ENCODE data around the gene ACTRT3. TPM values are rescaled to one million over a fixed set of nuclear protein-coding genes. Genes with fewer than 3 reads are reported as not detected.

Gene ACTRT3
- 0.24 TPM in 1 of 2 replicates, not detected in the other for total RNA-seq (2014; rRNA removed; shearing (Covaris generic))
- 0.04 TPM in 1 of 2 replicates, not detected in the other for polyA plus RNA-seq (2015; cell fraction: cytosol; rRNA removed)
- 0.38 TPM in 1 of 2 replicates, not detected in the other for polyA plus RNA-seq (2015; cell fraction: nucleus; rRNA removed)

GRCh38 chr3:169769287-169770181 lies at the start of gene ACTRT3:
Gene ACTRT3 (minus strand): TSS chr3:169769561. CDS start chr3:169769520, 41 bp downstream.
- in situ Hi-C loops (cut with HindIII; ENCODE audit: low pct_unique_long_range_greater_than_20kb, low sequenced_read_pairs) = no loop called here
- peak; percentile 18 for DNase-seq (ENCODE audit: low read depth, low spot score)

DNA sequence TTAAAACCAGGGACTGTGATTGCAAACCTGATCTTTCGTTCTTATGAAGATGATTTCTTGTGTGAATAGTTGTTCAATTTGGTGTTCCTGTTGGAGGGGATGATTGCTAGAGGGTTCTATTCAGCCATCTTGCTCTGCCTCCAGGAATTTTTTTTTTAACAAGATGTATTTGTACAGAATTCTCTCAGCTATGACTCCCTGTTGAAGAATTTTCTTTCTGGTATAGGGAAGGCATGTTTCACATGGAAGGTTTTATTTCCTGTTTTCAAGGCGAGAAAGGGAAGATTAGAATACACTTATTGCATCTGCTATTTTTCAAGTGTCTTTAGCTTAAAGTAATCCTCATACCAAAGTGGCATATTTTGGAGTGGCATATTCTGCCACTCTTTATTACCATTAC lies 49.0 kb upstream of the ACTRT3 start:
- in situ Hi-C loops (cut with HindIII; ENCODE audit: low pct_unique_long_range_greater_than_20kb, low sequenced_read_pairs) = no loop called here
- DNase-seq (ENCODE audit: low read depth, low spot score) = no peak

DNA sequence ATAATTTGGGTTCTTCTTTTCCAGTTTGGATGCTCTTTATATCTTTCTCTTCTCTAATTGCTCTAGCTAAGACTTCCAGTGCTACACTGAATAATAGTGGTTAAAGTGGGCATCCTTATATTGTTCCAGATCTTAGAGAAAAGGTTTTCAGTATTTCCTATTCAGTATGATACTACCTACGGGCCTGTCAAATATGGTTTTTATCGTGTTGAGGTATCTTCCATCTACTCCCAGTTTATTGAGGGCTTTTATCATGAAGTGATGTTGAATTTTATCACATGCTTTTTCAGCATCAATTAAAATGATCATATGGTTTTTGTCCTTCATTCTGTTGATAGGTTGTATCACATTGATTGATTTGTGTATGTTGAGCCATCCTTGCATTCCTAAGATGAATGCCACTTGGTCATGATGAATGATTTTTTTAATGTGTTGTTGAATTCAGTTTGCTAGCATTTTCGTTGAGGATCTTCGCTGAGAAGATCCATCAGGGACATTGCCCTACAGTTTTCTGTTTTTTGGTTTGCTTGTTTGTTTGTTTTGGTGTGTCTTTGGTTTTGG lies 46.3 kb upstream of the ACTRT3 start:
- in situ Hi-C loops (cut with HindIII; ENCODE audit: low pct_unique_long_range_greater_than_20kb, low sequenced_read_pairs) = no loop called here
- DNase-seq (ENCODE audit: low read depth, low spot score) = no peak

DNA sequence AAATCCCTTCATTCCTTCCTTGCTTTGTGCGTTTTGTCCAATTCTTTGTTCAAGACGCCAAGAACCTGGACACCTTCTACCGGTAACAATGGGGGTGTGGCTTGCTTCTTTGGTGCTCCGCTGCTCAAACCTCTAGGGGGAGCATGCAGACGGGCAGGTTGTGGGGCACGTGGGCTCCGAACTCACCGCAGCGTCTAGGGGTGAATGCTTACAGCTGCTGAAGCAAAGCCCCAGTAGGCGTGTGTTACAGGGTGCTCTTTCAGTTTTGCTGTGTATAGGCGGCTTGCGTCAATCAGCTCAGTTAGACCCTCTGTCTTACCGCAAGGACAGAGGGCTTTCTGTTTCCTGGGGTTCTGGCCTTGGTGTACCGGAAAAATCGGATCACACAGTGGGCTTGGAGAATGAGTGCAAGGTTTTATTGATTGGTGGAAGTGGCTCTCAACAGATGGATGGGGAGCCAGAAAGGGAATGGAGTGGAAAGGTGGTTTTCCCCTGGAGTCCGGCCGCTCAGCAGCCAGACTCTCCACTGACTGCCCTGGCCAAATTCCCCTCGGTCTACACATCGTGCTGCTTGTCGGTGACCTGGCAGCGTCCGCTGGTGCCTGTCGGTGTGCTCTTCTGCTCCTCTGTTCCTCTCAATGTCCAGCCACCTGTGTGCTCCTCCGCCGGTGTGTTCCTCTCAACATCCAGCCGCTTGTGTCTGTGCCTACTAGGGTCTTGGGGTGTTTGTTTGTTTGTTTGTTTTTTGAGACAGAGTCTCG lies 44.6 kb upstream of the ACTRT3 start:
- in situ Hi-C loops (cut with HindIII; ENCODE audit: low pct_unique_long_range_greater_than_20kb, low sequenced_read_pairs) = no loop called here
- peak; percentile 9 for DNase-seq (ENCODE audit: low read depth, low spot score)

GRCh38 chr3:169813278-169813677 lies 43.9 kb upstream of the ACTRT3 start:
- no peak for DNase-seq (ENCODE audit: low read depth, low spot score)
- in situ Hi-C loops (cut with HindIII; ENCODE audit: low pct_unique_long_range_greater_than_20kb, low sequenced_read_pairs) = no loop called here

GRCh38 chr3:169812332-169813235 lies 43.2 kb upstream of the ACTRT3 start, which contains the start of the genes LRRC34 and LRRIQ4:
Gene LRRC34 (minus strand): TSS chr3:169812904. CDS start chr3:169812548, 356 bp downstream.
Gene LRRIQ4 (plus strand): TSS chr3:169812870. CDS start chr3:169821922, 9,052 bp downstream.
- DNase-seq (ENCODE audit: low read depth, low spot score) = peak; percentile 75

GRCh38 chr3:169811631-169812331 lies 42.4 kb upstream of the ACTRT3 start:
- DNase-seq (ENCODE audit: low read depth, low spot score) = peak; percentile 15
- in situ Hi-C loops (cut with HindIII; ENCODE audit: low pct_unique_long_range_greater_than_20kb, low sequenced_read_pairs) = no loop called here

More at GRCh38 chr3:169812332-169813235, 43.2 kb upstream of the ACTRT3 start, which contains the start of the genes LRRC34 and LRRIQ4:
- in situ Hi-C loops (cut with HindIII; ENCODE audit: low pct_unique_long_range_greater_than_20kb, low sequenced_read_pairs) = no loop called here

GRCh38 chr3:169809230-169809795 lies 40.0 kb upstream of the ACTRT3 start:
- no peak for DNase-seq (ENCODE audit: low read depth, low spot score)
- in situ Hi-C loops (cut with HindIII; ENCODE audit: low pct_unique_long_range_greater_than_20kb, low sequenced_read_pairs) = no loop called here

- DNase-seq (ENCODE audit: low read depth, low spot score) = no peak
- in situ Hi-C loops (cut with HindIII; ENCODE audit: low pct_unique_long_range_greater_than_20kb, low sequenced_read_pairs) = no loop called here
Measured at GRCh38 chr3:169804681-169805080, 35.3 kb upstream of the ACTRT3 start.

GRCh38 chr3:169792359-169792758 lies 23.0 kb upstream of the ACTRT3 start:
- in situ Hi-C loops (cut with HindIII; ENCODE audit: low pct_unique_long_range_greater_than_20kb, low sequenced_read_pairs) = no loop called here
- DNase-seq (ENCODE audit: low read depth, low spot score) = no peak

DNA sequence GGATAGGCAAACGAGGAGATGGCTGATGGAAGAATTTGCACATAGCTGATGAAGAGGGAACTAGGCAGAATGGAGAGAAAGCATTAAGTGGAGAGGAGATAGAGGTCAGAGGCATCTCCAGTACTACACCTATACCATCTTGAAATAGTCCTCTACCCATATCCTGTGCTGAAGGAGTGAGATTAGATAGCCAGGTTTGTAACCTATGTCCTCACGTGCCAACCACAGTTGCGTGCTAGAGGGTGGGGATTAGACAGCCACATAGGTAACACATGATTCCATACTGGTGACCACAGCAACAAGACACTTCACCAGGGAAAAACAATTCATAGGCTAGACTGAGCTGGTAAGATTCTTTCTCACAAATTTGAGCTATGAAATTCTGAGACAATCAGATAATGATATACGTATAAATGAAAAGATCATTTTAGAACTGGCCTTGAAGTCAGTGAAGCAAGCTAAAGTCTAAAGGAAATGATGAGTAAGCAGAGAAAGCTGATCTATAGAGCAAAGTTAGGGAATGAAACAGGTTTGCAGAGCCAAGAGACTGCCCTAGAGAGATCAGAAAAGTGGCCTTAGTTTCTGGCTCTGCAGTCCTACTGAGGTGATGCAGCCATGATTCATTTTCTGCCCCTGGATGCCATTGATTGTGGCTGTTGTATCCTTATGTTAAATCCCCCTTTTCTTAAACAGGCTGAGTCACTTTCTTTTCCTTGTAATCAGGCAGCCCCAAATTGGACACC lies 21.5 kb upstream of the ACTRT3 start:
- no peak for DNase-seq (ENCODE audit: low read depth, low spot score)
- in situ Hi-C loops (cut with HindIII; ENCODE audit: low pct_unique_long_range_greater_than_20kb, low sequenced_read_pairs) = no loop called here

DNA sequence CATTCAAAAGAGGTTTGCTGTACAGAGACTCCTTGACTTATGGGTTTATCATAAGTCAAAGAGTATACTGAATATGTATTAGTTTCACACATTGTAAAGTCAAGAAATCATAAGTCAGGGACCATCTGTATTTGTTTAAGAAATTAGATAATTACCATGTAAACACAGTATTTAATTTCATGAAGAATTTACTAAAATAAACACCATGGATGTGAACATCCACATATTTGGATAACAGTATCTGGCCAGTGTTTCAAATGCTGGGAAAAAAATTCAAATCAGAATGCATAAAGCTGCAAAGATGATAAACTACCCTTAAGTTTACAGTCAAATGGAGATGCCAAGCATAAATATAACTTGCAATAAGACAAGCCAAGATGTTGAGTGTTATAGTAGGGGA lies 20.9 kb upstream of the ACTRT3 start:
- in situ Hi-C loops (cut with HindIII; ENCODE audit: low pct_unique_long_range_greater_than_20kb, low sequenced_read_pairs) = no loop called here
- DNase-seq (ENCODE audit: low read depth, low spot score) = no peak

- DNase-seq (ENCODE audit: low read depth, low spot score) = no peak
- in situ Hi-C loops (cut with HindIII; ENCODE audit: low pct_unique_long_range_greater_than_20kb, low sequenced_read_pairs) = no loop called here
Measured at GRCh38 chr3:169787791-169788190, 18.4 kb upstream of the ACTRT3 start.

DNA sequence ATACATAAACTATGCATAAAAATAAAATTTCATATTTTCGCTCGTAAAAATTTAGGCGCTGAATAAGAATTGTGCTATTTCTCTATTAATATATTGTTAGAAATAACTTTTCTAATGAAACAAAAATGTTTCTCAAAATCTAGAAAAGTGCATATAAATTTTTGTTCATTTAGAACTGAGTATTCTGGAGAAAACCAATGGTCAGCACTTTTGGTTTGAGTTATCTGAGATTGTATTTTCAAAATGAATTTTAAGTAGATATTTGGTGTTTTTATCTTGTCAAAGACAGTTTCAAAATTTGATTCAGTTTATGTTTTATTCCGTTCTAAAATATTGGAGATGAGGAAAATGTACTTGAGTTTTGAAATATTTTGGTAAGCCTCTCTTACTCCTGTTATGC lies 17.8 kb upstream of the ACTRT3 start:
- in situ Hi-C loops (cut with HindIII; ENCODE audit: low pct_unique_long_range_greater_than_20kb, low sequenced_read_pairs) = no loop called here
- DNase-seq (ENCODE audit: low read depth, low spot score) = no peak

- in situ Hi-C loops (cut with HindIII; ENCODE audit: low pct_unique_long_range_greater_than_20kb, low sequenced_read_pairs) = no loop called here
- no peak for DNase-seq (ENCODE audit: low read depth, low spot score)
Measured at GRCh38 chr3:169781209-169781855, 12.0 kb upstream of the ACTRT3 start.

All from SK-MEL-5 (cell line).